K562 (cell line): Measurements from ENCODE around the gene MACROD2. TPM values are rescaled to one million over a fixed set of nuclear protein-coding genes. Genes with fewer than 3 reads are reported as not detected.

ENCODE experiments used
- ATAC-seq: fragments of 200-7000 bp; cut with Tn5 transposase; 3 replicates; pipeline ENCODE4 v1.9.1; 2020; ENCODE audit warnings: moderate library complexity
- BruUV-seq: library from RNA; stranded (reverse); fragments of 400-500 nt; replicated peaks from 2 replicates; lab custom pipeline; 2021; lab: Mats Ljungman, UMichigan
- CTCF ChIA-PET: fragments of 300-600 bp; formaldehyde crosslinking; extraction: SDS; loops from one replicate; lab custom pipeline; 2021; ENCODE audit warnings: low intra/inter-chr PET ratio; lab: Yijun Ruan, JAX
- POLR2A ChIA-PET: fragments of 300-600, 350-650 bp; sonication (Branson Sonifier 250); formaldehyde crosslinking; extraction: SDS; loops from one replicate; lab custom pipeline; 2021; ENCODE audit warnings: antibody characterized with exemption, inconsistent platforms; lab: Yijun Ruan, JAX
- DNase-seq, 4 experiments: peaks; one replicate each; pipeline versions ENCODE4 v3.0.0 to v3.0.0-alpha.2; 2011 to 2018; ENCODE audit warnings: low spot score in 3 of 4, mixed read lengths in 3 of 4; ENCODE audit errors: extremely low read depth in 1 of 4
- FAIRE-seq: peaks from 2 replicates; lab custom pipeline; 2011; peaks lifted over from hg19 to GRCh38; lab: Jason Lieb, UNC
- H2AFZ ChIP-seq: 2 replicates; pipeline ENCODE4 v1.6.0; 2011; ENCODE audit warnings: low read depth, low read length, control low read depth, inconsistent platforms
- H3K27ac ChIP-seq: fragments of 200-600 bp; 3 replicates; pipeline ENCODE4 v1.8.0; 2011; ENCODE audit warnings: low read depth, mild to moderate bottlenecking, control low read depth, inconsistent platforms, low read length, moderate library complexity, mixed read lengths; ENCODE audit errors: extremely low read depth
- H3K27me3 ChIP-seq, 2 experiments: fragments of 300-600 bp in 1 of 2; 2 replicates in 1 of 2; 3 replicates in 1 of 2; pipeline versions ENCODE4 v1.6.0 to v1.8.0; 2011; ENCODE audit warnings: inconsistent platforms in 2 of 2, low read length in 2 of 2, mild to moderate bottlenecking in 1 of 2, mixed read lengths in 1 of 2, moderate library complexity in 1 of 2; ENCODE audit not compliant: control insufficient read depth in 2 of 2, insufficient read depth in 2 of 2
- H3K36me3 ChIP-seq: fragments of 300-600 bp; 3 replicates; pipeline ENCODE4 v1.8.0; 2011; ENCODE audit warnings: mild to moderate bottlenecking, low read length, inconsistent platforms; ENCODE audit not compliant: control insufficient read depth, insufficient read depth
- H3K4me1 ChIP-seq, 2 experiments: fragments of 200-600 bp in 1 of 2; replicated peaks in 1 of 2; 2 replicates in 1 of 2; 3 replicates in 1 of 2; pipeline versions ENCODE4 v1.5.1 to v1.8.0; 2011; ENCODE audit warnings: inconsistent platforms in 2 of 2, low read length in 2 of 2, mild to moderate bottlenecking in 1 of 2, mixed read lengths in 1 of 2, moderate library complexity in 1 of 2; ENCODE audit not compliant: control insufficient read depth in 2 of 2, insufficient read depth in 2 of 2
- H3K4me2 ChIP-seq: 2 replicates; pipeline ENCODE4 v1.6.1; 2011; ENCODE audit warnings: low read length, control low read depth, inconsistent platforms, mixed read lengths; ENCODE audit not compliant: insufficient read depth
- H3K4me3 ChIP-seq: fragments of 200-600 bp; sonication (generic), shearing (Covaris generic); 2 replicates; pipeline ENCODE4 v1.5.1; 2016; ENCODE audit warnings: control low read depth, inconsistent platforms
- H3K79me2 ChIP-seq: fragments of 200-600 bp; 3 replicates; pipeline ENCODE4 v1.8.0; 2011; ENCODE audit warnings: low read length, inconsistent platforms; ENCODE audit not compliant: control insufficient read depth, insufficient read depth
- H3K9ac ChIP-seq, 2 experiments: 2 replicates each; pipeline versions ENCODE4 v1.6.0 to v1.6.1; 2011; ENCODE audit warnings: low read depth in 2 of 2, low read length in 2 of 2, control low read depth in 1 of 2, inconsistent platforms in 1 of 2, mild to moderate bottlenecking in 1 of 2, mixed read lengths in 1 of 2; ENCODE audit not compliant: insufficient read depth in 1 of 2
- H3K9me1 ChIP-seq: one replicate; pipeline ENCODE4 v1.6.0; 2011; ENCODE audit warnings: inconsistent platforms, mild to moderate bottlenecking, low read length, moderate library complexity; ENCODE audit not compliant: control insufficient read depth, insufficient read depth
- H3K9me3 ChIP-seq: replicated peaks from 2 replicates; pipeline ENCODE4 v1.5.1; 2011; ENCODE audit warnings: low read depth, low read length, inconsistent platforms; ENCODE audit not compliant: control insufficient read depth, insufficient read depth
- H4K20me1 ChIP-seq: replicated peaks from 2 replicates; pipeline ENCODE4 v1.6.1; 2011; ENCODE audit warnings: low read length, inconsistent platforms, mixed read lengths; ENCODE audit not compliant: control insufficient read depth, insufficient read depth
- NRF1 ChIP-seq, 2 experiments: fragments of 450-650 bp; IDR thresholded peaks in 1 of 2; conservative IDR thresholded peaks in 1 of 2; 2 replicates each; pipeline ENCODE4 v1.6.1; 2014; ENCODE audit warnings: mild to moderate bottlenecking in 2 of 2
- WGBS: fragments of 100-300 bp; shearing (Covaris generic); methylation state at CpG from one replicate; pipeline ENCODE4 v1.1.6; 2016; ENCODE audit warnings: low coverage, mixed read lengths; ENCODE audit not compliant: insufficient coverage; ENCODE audit errors: missing lambda C conversion rate; 5-methylcytosine and 5-hydroxymethylcytosine counted together
- in situ Hi-C: fragments of 300-500 bp; cut with MboI; formaldehyde crosslinking; loops from 4 replicates; pipeline ENCODE4 v1.15.0; 2018; ENCODE audit warnings: inconsistent platforms, mixed read lengths
- intact Hi-C: fragments of 100-400 bp; cut with micrococcal nuclease; formaldehyde crosslinking; loops from 2 replicates; pipeline ENCODE4 v1.14.2; 2022
- polyA plus RNA-seq, 8 experiments: library from polyadenylated mRNA; depleted of rRNA in 4 of 8; stranded (reverse) in 5 of 8; unstranded in 3 of 8; fragments of >200 nt; fragmentation: Nextera tagmentation in 2 of 8; fragmentation: Illumina TruSeq in 1 of 8; extraction: Ambion mirVana in 2 of 8; extraction: Trizol in 1 of 8; gene quantifications; 2 replicates each; pipeline versions ENCODE4 v1.2.1 to v1.2.3, GENCODE V29; 2011 to 2014; ENCODE audit warnings: inconsistent platforms in 1 of 8, missing spikeins in 1 of 8
- total RNA-seq, 7 experiments: library from RNA; depleted of rRNA in 6 of 7; stranded (reverse); fragments of >200 nt in 6 of 7; fragmentation: Illumina TruSeq in 2 of 7; extraction: Trizol in 2 of 7; gene quantifications; 2 replicates each; pipeline versions ENCODE4 v1.2.1 to v1.2.3, GENCODE V29; 2011 to 2021; ENCODE audit warnings: low replicate concordance in 1 of 7
- TF ChIP-seq, protein P1 (sequence below): sonication (generic); formaldehyde crosslinking; IDR thresholded peaks from 2 replicates; pipeline ENCODE4 v1.8.0; 2023; ENCODE audit warnings: mild to moderate bottlenecking, missing genetic modification reagents

Gene MACROD2
- total and polyA plus RNA-seq, 9 of the 15 experiments (the other 6 are each of a cell fraction or from before 2014, with no cell fraction given), result not detected

DNA sequence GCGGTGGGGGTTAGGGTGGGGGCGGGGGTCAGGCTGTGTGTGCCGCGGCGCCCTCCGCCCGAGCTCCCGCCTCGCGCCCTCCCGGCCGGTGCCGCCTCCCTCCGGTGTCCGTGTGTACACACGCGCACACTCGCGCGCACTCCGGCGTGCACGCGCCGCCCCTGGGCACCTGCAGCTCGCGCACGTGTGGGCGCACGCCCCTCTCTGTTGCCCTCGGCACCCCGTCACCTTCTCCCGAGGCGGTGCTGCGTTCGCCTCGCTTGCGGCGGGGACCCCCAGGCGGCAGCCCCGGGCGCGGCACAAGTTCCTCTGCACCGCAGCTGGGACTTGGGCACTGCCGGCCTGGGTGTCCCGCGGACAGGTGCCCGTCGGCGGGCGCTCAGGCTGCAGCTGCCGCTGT is 525 bp downstream of the MACROD2 start:
- no peaks in the 10 kb centered on the region for H3K36me3 ChIP-seq
- ATAC-seq (no peak), FAIRE-seq (no peak), DNase-seq (no peak)
- no peak overlapping the region for H3K9ac ChIP-seq
- H2AFZ ChIP-seq, result no peak overlapping the region
- no peaks in the 10 kb centered on the region for H3K9me1 ChIP-seq
- H3K79me2 ChIP-seq, result no peaks in the 10 kb centered on the region
- no TSS peak for BruUV-seq
- in situ Hi-C loops (no loop called here), intact Hi-C loops (no loop called here)
- H3K4me1 ChIP-seq, result no peaks in the 10 kb centered on the region
- no peak overlapping the region for H3K27ac ChIP-seq
- ChIA-PET POLR2A (no interaction called here), CTCF (no interaction called here)
- WGBS, result 39% methylated on average over 7 of the region's 52 CpGs
- no peaks in the 10 kb centered on the region for H4K20me1 ChIP-seq
- no peaks in the 10 kb centered on the region for H3K9me3 ChIP-seq
- H3K4me2 ChIP-seq, result no peak overlapping the region
- H3K27me3 ChIP-seq, result no peaks in the 10 kb centered on the region
- no peak for TF ChIP-seq NRF1 (conservative IDR thresholded peaks at IDR 0.05 in 1 of 2, IDR thresholded peaks at IDR 0.05 in 1 of 2)
- TF ChIP-seq, protein P1, sequence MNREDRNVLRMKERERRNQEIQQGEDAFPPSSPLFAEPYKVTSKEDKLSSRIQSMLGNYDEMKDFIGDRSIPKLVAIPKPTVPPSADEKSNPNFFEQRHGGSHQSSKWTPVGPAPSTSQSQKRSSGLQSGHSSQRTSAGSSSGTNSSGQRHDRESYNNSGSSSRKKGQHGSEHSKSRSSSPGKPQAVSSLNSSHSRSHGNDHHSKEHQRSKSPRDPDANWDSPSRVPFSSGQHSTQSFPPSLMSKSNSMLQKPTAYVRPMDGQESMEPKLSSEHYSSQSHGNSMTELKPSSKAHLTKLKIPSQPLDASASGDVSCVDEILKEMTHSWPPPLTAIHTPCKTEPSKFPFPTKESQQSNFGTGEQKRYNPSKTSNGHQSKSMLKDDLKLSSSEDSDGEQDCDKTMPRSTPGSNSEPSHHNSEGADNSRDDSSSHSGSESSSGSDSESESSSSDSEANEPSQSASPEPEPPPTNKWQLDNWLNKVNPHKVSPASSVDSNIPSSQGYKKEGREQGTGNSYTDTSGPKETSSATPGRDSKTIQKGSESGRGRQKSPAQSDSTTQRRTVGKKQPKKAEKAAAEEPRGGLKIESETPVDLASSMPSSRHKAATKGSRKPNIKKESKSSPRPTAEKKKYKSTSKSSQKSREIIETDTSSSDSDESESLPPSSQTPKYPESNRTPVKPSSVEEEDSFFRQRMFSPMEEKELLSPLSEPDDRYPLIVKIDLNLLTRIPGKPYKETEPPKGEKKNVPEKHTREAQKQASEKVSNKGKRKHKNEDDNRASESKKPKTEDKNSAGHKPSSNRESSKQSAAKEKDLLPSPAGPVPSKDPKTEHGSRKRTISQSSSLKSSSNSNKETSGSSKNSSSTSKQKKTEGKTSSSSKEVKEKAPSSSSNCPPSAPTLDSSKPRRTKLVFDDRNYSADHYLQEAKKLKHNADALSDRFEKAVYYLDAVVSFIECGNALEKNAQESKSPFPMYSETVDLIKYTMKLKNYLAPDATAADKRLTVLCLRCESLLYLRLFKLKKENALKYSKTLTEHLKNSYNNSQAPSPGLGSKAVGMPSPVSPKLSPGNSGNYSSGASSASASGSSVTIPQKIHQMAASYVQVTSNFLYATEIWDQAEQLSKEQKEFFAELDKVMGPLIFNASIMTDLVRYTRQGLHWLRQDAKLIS (CRISPR knock-in tag), result no peak
- no peak overlapping the region for H3K4me3 ChIP-seq
